KMS-11 (cell line): ENCODE data around the gene EPHA6.

Experiments
- H2AFZ ChIP-seq: fragments of 200-600 bp; sonication (generic); 2 replicates; pipeline ENCODE4 v1.6.1; 2016; ENCODE audit warnings: antibody characterized with exemption, mixed run types, low read depth
- H3K27ac ChIP-seq: fragments of 200-600 bp; sonication (generic); 2 replicates; pipeline ENCODE4 v1.6.1; 2016; ENCODE audit warnings: mild to moderate bottlenecking, mixed run types
- H3K27me3 ChIP-seq: fragments of 200-600 bp; sonication (generic); 2 replicates; pipeline ENCODE4 v1.6.1; 2017; ENCODE audit warnings: mild to moderate bottlenecking, low read depth, mixed run types, moderate library complexity; ENCODE audit not compliant: insufficient read depth
- H3K36me3 ChIP-seq: fragments of 200-600 bp; sonication (generic); 2 replicates; pipeline ENCODE4 v1.6.1; 2017; ENCODE audit warnings: mild to moderate bottlenecking, mixed run types; ENCODE audit not compliant: insufficient read depth
- H3K4me1 ChIP-seq: fragments of 200-600 bp; sonication (generic); 2 replicates; pipeline ENCODE4 v1.6.1; 2016; ENCODE audit warnings: mild to moderate bottlenecking, low read depth, mixed run types; ENCODE audit not compliant: poor library complexity, severe bottlenecking
- H3K4me2 ChIP-seq: fragments of 200-600 bp; sonication (generic); 2 replicates; pipeline ENCODE4 v1.7.0; 2016; ENCODE audit warnings: mild to moderate bottlenecking, mixed run types
- H3K4me3 ChIP-seq: fragments of 200-600 bp; sonication (generic); IDR thresholded peaks from 2 replicates; pipeline ENCODE4 v1.6.1; 2017; ENCODE audit warnings: low read depth, low read length, mixed read lengths; ENCODE audit not compliant: insufficient read depth
- H3K79me2 ChIP-seq: fragments of 200-600 bp; sonication (generic); 2 replicates; pipeline ENCODE4 v1.6.1; 2016; ENCODE audit warnings: low read depth, mixed run types; ENCODE audit not compliant: insufficient read depth
- H3K9ac ChIP-seq: fragments of 200-600 bp; sonication (generic); 2 replicates; pipeline ENCODE4 v1.6.1; 2016; ENCODE audit warnings: mild to moderate bottlenecking, mixed run types
- H4K20me1 ChIP-seq: fragments of 200-600 bp; sonication (generic); 2 replicates; pipeline ENCODE4 v1.6.1; 2016; ENCODE audit warnings: mild to moderate bottlenecking, mixed run types; ENCODE audit not compliant: insufficient read depth
- TF ChIP-seq, protein P1 (sequence below): fragments of 200-600 bp; sonication (generic); conservative IDR thresholded peaks from 2 replicates; pipeline ENCODE4 v1.6.1; 2017; ENCODE audit warnings: low read depth, mild to moderate bottlenecking, antibody characterized with exemption, low read length, moderate library complexity, mixed read lengths

Gene EPHA6

DNA sequence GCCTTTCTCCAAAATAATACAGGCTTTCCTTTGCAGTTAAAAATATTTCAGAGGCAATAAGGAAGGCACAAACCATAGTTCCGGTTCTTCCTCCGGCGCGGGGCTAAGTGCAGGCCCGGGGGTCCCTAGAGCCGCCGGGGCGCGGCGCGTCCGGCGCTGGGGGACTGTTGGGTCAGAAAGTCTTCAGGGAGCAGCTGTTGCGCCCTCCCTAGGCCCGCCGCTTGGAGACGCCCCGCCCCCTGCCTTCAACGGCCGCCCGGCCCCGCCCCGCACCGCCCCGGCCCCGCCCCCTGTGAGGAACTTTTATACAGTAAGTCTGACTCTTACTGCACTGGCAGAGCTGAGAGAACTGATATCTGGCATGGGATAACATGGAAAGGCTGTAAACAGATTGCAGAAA, 667.0 kb downstream of the EPHA6 start:
- Histone ChIP-seq H3K9ac (no peak overlapping the region), H4K20me1 (no peaks in the 10 kb centered on the region), H3K79me2 (no peaks in the 10 kb centered on the region), H3K4me1 (no peaks in the 10 kb centered on the region), H3K36me3 (no peaks in the 10 kb centered on the region), H3K27me3 (no peaks in the 10 kb centered on the region), H2AFZ (no peak overlapping the region), H3K27ac (no peak overlapping the region), H3K4me2 (no peak overlapping the region), H3K4me3 (no peak overlapping the region)
- TF ChIP-seq, protein P1, sequence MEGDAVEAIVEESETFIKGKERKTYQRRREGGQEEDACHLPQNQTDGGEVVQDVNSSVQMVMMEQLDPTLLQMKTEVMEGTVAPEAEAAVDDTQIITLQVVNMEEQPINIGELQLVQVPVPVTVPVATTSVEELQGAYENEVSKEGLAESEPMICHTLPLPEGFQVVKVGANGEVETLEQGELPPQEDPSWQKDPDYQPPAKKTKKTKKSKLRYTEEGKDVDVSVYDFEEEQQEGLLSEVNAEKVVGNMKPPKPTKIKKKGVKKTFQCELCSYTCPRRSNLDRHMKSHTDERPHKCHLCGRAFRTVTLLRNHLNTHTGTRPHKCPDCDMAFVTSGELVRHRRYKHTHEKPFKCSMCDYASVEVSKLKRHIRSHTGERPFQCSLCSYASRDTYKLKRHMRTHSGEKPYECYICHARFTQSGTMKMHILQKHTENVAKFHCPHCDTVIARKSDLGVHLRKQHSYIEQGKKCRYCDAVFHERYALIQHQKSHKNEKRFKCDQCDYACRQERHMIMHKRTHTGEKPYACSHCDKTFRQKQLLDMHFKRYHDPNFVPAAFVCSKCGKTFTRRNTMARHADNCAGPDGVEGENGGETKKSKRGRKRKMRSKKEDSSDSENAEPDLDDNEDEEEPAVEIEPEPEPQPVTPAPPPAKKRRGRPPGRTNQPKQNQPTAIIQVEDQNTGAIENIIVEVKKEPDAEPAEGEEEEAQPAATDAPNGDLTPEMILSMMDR, result no peak

DNA sequence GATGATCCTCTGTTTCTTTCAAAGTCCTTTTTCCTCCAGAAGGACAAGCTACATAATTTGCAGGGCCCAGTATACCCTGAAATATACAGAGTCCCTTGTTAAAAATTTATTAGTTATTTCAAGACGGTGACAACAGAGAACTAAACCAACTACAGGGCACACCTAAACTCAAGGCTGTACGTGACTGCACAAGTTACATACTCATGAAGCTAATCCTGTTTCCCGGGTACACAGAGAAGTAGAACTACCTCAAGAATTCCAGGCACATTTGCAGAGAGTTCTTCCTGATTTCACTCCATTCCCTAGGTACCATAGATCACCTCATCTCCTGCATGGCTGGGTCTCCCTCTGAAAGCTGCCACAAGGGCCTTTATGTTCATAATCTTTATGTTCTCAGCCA, 670.8 kb downstream of the EPHA6 start:
- H3K27me3 ChIP-seq, result no peaks in the 10 kb centered on the region
- no peak overlapping the region for H2AFZ ChIP-seq
- no peak overlapping the region for H3K9ac ChIP-seq
- no peak overlapping the region for H3K4me3 ChIP-seq
- H3K36me3 ChIP-seq, result no peaks in the 10 kb centered on the region
- H3K4me1 ChIP-seq, result no peaks in the 10 kb centered on the region
- H4K20me1 ChIP-seq, result no peaks in the 10 kb centered on the region
- TF ChIP-seq, protein P1, result no peak
- no peaks in the 10 kb centered on the region for H3K79me2 ChIP-seq
- H3K27ac ChIP-seq, result no peak overlapping the region
- H3K4me2 ChIP-seq, result no peak overlapping the region

DNA sequence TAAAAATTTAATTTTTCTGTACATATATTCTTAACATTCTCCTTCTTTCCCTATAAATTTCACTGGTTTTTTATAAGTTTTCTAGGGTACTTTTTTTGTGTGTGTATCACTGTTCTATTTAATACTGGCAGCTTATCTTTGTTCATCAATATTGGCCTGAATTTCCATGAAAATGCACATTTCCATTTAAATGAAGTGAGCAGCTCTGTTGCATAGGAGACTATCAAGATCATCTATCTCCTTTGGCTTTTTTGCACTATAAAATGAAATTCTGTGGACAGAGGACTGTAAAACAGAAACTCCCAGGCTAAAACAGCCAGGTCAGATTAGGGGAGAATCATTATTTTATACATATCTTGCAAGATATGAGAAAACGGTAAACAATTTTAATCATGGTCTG, 673.2 kb downstream of the EPHA6 start:
- Histone ChIP-seq H2AFZ (no peak overlapping the region), H3K4me3 (no peak overlapping the region), H3K4me1 (no peaks in the 10 kb centered on the region), H3K36me3 (no peaks in the 10 kb centered on the region), H3K27me3 (no peaks in the 10 kb centered on the region), H3K4me2 (no peak overlapping the region), H3K9ac (no peak overlapping the region), H3K27ac (no peak overlapping the region), H3K79me2 (no peaks in the 10 kb centered on the region), H4K20me1 (no peaks in the 10 kb centered on the region)
- TF ChIP-seq, protein P1, result no peak

DNA sequence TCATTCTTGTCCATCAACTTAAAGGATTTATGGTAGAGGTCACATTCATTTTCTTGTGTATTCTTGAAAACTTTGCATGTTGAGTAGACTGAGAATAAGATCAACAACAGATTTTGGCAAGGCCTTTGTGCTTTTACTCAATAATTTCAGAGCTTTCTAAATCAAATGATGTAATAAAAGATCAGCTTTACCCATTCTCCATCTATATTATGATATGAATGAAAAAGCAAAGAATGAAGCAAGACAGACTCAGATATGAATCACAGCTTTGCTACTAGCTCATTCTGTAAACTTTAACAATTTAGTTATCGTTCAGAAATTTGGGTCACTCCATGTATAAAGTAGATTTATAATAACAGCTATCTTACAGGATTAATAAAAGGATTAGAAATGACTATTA, 674.3 kb downstream of the EPHA6 start:
- Histone ChIP-seq H2AFZ (no peak overlapping the region), H3K27me3 (no peaks in the 10 kb centered on the region), H4K20me1 (no peaks in the 10 kb centered on the region), H3K4me2 (no peak overlapping the region), H3K4me3 (no peak overlapping the region), H3K36me3 (no peaks in the 10 kb centered on the region), H3K27ac (no peak overlapping the region), H3K4me1 (no peaks in the 10 kb centered on the region), H3K9ac (no peak overlapping the region), H3K79me2 (no peaks in the 10 kb centered on the region)
- TF ChIP-seq, protein P1, result no peak

- no peaks in the 10 kb centered on the region for H4K20me1 ChIP-seq
- TF ChIP-seq, protein P1, result no peak
- H3K27me3 ChIP-seq, result no peaks in the 10 kb centered on the region
- no peaks in the 10 kb centered on the region for H3K79me2 ChIP-seq
- H3K27ac ChIP-seq, result no peak overlapping the region
- no peak overlapping the region for H3K9ac ChIP-seq
- no peak overlapping the region for H3K4me3 ChIP-seq
- H3K4me2 ChIP-seq, result no peak overlapping the region
- no peak overlapping the region for H2AFZ ChIP-seq
- H3K36me3 ChIP-seq, result no peaks in the 10 kb centered on the region
- H3K4me1 ChIP-seq, result no peaks in the 10 kb centered on the region
Measured at GRCh38 chr3:97495896-97496295, 681.5 kb downstream of the EPHA6 start.
